Measurements from ENCODE around the gene PTPN5.

DNA sequence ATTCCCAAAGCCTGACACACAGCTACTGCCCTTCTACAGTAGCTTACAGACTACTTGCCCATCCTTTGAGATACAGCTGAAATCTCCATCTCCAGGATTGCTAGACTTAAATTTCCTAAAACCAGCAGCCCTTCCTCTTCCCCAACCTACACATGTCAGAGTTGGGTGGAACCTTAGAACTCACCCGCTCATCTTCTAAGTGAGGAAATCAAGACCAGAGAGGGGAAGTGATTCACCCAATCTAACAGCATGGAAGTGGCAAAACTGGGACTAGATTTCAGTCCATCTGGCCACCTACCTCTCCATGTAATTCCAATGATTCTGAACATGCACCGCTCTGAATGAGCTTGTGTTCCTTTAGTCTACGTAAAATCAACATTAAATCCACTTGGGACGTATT is 94.0 kb downstream of the PTPN5 start:
- TF ChIP-seq, protein P1, sequence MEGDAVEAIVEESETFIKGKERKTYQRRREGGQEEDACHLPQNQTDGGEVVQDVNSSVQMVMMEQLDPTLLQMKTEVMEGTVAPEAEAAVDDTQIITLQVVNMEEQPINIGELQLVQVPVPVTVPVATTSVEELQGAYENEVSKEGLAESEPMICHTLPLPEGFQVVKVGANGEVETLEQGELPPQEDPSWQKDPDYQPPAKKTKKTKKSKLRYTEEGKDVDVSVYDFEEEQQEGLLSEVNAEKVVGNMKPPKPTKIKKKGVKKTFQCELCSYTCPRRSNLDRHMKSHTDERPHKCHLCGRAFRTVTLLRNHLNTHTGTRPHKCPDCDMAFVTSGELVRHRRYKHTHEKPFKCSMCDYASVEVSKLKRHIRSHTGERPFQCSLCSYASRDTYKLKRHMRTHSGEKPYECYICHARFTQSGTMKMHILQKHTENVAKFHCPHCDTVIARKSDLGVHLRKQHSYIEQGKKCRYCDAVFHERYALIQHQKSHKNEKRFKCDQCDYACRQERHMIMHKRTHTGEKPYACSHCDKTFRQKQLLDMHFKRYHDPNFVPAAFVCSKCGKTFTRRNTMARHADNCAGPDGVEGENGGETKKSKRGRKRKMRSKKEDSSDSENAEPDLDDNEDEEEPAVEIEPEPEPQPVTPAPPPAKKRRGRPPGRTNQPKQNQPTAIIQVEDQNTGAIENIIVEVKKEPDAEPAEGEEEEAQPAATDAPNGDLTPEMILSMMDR (IDR thresholded peaks at IDR 0.05 in 2 of 3, conservative IDR thresholded peaks at IDR 0.05 in 1 of 3; ENCODE audit: borderline replicate concordance in 1 of 3, insufficient read depth in 1 of 3, low read depth in 2 of 3, low read length in 2 of 3), result no peak
- TF ChIP-seq, protein P2, sequence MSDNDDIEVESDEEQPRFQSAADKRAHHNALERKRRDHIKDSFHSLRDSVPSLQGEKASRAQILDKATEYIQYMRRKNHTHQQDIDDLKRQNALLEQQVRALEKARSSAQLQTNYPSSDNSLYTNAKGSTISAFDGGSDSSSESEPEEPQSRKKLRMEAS (IDR thresholded peaks at IDR 0.05), result no peak
- TF ChIP-seq, protein P3, sequence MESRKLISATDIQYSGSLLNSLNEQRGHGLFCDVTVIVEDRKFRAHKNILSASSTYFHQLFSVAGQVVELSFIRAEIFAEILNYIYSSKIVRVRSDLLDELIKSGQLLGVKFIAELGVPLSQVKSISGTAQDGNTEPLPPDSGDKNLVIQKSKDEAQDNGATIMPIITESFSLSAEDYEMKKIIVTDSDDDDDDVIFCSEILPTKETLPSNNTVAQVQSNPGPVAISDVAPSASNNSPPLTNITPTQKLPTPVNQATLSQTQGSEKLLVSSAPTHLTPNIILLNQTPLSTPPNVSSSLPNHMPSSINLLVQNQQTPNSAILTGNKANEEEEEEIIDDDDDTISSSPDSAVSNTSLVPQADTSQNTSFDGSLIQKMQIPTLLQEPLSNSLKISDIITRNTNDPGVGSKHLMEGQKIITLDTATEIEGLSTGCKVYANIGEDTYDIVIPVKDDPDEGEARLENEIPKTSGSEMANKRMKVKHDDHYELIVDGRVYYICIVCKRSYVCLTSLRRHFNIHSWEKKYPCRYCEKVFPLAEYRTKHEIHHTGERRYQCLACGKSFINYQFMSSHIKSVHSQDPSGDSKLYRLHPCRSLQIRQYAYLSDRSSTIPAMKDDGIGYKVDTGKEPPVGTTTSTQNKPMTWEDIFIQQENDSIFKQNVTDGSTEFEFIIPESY (IDR thresholded peaks at IDR 0.05; ENCODE audit: extremely low read depth, insufficient replicate concordance, low read length), result no peak
- TF ChIP-seq POLR2A (IDR thresholded peaks at IDR 0.05; ENCODE audit: borderline replicate concordance, extremely low read depth, insufficient read depth, insufficient read length) (no peak), POLR2AphosphoS5 (IDR thresholded peaks at IDR 0.05; ENCODE audit: low read depth, low read length) (no peak), RAD21 (IDR thresholded peaks at IDR 0.05; ENCODE audit: low read depth) (no peak), EGR1 (IDR thresholded peaks at IDR 0.05; ENCODE audit: low read depth) (no peak), ZNF274 (IDR thresholded peaks at IDR 0.05; ENCODE audit: low read depth, low read length) (no peak), JUND (IDR thresholded peaks at IDR 0.05) (no peak)
- TF ChIP-seq, protein P4, sequence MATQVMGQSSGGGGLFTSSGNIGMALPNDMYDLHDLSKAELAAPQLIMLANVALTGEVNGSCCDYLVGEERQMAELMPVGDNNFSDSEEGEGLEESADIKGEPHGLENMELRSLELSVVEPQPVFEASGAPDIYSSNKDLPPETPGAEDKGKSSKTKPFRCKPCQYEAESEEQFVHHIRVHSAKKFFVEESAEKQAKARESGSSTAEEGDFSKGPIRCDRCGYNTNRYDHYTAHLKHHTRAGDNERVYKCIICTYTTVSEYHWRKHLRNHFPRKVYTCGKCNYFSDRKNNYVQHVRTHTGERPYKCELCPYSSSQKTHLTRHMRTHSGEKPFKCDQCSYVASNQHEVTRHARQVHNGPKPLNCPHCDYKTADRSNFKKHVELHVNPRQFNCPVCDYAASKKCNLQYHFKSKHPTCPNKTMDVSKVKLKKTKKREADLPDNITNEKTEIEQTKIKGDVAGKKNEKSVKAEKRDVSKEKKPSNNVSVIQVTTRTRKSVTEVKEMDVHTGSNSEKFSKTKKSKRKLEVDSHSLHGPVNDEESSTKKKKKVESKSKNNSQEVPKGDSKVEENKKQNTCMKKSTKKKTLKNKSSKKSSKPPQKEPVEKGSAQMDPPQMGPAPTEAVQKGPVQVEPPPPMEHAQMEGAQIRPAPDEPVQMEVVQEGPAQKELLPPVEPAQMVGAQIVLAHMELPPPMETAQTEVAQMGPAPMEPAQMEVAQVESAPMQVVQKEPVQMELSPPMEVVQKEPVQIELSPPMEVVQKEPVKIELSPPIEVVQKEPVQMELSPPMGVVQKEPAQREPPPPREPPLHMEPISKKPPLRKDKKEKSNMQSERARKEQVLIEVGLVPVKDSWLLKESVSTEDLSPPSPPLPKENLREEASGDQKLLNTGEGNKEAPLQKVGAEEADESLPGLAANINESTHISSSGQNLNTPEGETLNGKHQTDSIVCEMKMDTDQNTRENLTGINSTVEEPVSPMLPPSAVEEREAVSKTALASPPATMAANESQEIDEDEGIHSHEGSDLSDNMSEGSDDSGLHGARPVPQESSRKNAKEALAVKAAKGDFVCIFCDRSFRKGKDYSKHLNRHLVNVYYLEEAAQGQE (IDR thresholded peaks at IDR 0.05; ENCODE audit: low read depth), result no peak
- TF ChIP-seq, protein P5, sequence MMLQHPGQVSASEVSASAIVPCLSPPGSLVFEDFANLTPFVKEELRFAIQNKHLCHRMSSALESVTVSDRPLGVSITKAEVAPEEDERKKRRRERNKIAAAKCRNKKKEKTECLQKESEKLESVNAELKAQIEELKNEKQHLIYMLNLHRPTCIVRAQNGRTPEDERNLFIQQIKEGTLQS (IDR thresholded peaks at IDR 0.05), result no peak
